Measurements from ENCODE around the gene MRPL52.

The MRPL52 gene

DNA sequence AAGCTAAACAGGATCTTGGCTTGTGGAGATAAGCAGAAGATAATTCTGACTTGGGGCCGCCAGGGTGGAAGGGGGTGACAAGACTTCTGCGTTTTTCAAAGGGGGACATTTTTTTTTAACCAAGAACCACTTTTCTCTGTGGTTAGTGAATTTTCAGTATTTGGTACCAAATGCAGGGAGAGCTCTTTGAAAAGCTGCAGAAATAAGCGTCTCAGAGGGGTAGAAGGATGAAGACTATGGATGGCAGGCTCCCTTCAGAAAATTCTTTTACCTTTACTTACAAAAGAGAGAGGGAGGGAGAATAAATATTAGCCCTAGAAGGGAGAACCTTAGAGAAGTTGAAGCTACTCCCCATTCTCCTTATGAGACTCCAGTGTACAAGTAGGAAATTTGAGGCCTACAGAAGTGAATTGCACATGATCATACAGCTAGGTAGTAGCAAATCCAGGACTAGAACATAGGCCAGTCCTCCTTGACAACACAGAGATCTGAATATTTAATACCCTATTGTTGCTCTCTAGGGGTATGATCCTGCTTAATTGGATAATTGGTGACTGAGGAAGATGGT, 840 bp downstream of the MRPL52 start:
- Histone ChIP-seq H3K36me3 (peaks cover 18% of the 10 kb centered on the region), H3K27me3 (peaks cover 3% of the 10 kb centered on the region), H3K27ac (peak overlapping the region; percentile 87), H3K9me3 (no peaks in the 10 kb centered on the region), H3K4me3 (ENCODE audit: low read depth in 1 of 2, low read length in 1 of 2) (peak overlapping the region; percentile 75 to 81), H3K4me1 (ENCODE audit: control insufficient read depth in 1 of 2, insufficient read depth in 1 of 2, low read depth in 1 of 2, low read length in 1 of 2) (peaks cover 12 to 15% of the 10 kb centered on the region in 2 experiments)
- TF ChIP-seq, protein P1, sequence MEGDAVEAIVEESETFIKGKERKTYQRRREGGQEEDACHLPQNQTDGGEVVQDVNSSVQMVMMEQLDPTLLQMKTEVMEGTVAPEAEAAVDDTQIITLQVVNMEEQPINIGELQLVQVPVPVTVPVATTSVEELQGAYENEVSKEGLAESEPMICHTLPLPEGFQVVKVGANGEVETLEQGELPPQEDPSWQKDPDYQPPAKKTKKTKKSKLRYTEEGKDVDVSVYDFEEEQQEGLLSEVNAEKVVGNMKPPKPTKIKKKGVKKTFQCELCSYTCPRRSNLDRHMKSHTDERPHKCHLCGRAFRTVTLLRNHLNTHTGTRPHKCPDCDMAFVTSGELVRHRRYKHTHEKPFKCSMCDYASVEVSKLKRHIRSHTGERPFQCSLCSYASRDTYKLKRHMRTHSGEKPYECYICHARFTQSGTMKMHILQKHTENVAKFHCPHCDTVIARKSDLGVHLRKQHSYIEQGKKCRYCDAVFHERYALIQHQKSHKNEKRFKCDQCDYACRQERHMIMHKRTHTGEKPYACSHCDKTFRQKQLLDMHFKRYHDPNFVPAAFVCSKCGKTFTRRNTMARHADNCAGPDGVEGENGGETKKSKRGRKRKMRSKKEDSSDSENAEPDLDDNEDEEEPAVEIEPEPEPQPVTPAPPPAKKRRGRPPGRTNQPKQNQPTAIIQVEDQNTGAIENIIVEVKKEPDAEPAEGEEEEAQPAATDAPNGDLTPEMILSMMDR (IDR thresholded peaks at IDR 0.05) = no peak

DNA sequence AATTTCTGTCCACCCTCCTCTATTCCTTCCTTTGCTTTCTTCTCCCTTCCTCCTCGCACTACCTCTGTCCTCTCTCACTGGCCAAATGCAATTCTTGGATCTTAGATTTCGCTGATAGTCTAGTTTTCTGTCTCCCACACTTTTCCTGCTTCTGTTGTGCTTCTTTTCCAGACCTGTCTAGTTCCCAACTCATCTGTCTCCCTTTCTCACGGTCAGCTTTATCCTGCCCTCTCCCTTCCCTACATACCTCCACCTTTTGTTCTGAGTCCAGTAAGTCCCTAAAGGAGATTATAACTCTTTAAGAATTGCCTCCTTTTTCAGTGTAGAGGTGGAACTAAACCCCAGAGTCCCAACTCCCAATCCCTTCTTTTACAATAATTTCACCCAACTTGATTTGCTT, 5.8 kb downstream of the MRPL52 start:
- Histone ChIP-seq H3K27me3 (peaks cover 44% of the 10 kb centered on the region), H3K27ac (no peak overlapping the region), H3K4me1 (ENCODE audit: control insufficient read depth in 1 of 2, insufficient read depth in 1 of 2, low read depth in 1 of 2, low read length in 1 of 2) (peaks cover 15 to 18% of the 10 kb centered on the region in 2 experiments), H3K9me3 (no peaks in the 10 kb centered on the region), H3K4me3 (ENCODE audit: low read depth in 1 of 2, low read length in 1 of 2) (no peak overlapping the region), H3K36me3 (peaks cover 18% of the 10 kb centered on the region)
- TF ChIP-seq, protein P1 (IDR thresholded peaks at IDR 0.05) = no peak

DNA sequence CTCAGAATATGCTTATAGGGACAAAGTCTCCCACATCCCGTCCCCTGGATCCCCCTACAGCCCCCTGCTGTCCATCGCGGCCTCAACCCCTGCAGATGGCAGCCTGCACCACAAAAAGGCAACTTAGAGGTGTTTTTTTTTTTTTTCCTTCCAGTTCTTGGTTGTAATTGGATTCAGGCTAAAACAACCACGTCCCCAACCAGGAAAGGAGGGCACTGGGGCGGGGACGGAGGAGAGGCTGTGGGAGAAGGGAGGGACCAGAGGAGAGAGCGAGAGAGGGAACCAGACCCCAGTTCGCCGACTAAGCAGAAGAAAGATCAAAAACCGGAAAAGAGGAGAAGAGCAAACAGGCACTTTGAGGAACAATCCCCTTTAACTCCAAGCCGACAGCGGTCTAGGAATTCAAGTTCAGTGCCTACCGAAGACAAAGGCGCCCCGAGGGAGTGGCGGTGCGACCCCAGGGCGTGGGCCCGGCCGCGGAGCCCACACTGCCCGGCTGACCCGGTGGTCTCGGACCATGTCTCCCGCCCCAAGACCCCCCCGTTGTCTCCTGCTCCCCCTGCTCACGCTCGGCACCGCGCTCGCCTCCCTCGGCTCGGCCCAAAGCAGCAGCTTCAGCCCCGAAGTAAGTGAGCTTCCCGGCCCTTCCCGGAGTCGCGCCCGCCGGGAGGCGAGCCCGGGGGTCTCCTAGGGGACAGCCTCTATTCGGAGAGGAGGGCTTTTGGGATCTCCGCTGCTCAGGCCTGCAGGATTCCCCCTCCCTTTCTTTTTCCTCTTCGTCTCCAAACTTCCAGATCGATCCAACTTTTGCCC, 6.8 kb downstream of the MRPL52 start, which contains the start of gene MMP14:
Gene MMP14, plus strand, starts transcription at position 285 of the 813 bp plus-strand sequence. Its CDS starts 233 bp downstream, at position 518.
- Histone ChIP-seq H3K27ac (no peak within 1 kb of the TSS), H3K27me3 (peaks cover 44% of the 10 kb centered on the region), H3K9me3 (no peaks in the 10 kb centered on the region), H3K36me3 (peaks cover 18% of the 10 kb centered on the region), H3K4me3 (ENCODE audit: low read depth in 1 of 2, low read length in 1 of 2) (peak within 1 kb of the TSS; percentile 52 to 56), H3K4me1 (ENCODE audit: control insufficient read depth in 1 of 2, insufficient read depth in 1 of 2, low read depth in 1 of 2, low read length in 1 of 2) (peaks cover 15% of the 10 kb centered on the region in 2 experiments)
- TF ChIP-seq, protein P1 (IDR thresholded peaks at IDR 0.05) = no peak

DNA sequence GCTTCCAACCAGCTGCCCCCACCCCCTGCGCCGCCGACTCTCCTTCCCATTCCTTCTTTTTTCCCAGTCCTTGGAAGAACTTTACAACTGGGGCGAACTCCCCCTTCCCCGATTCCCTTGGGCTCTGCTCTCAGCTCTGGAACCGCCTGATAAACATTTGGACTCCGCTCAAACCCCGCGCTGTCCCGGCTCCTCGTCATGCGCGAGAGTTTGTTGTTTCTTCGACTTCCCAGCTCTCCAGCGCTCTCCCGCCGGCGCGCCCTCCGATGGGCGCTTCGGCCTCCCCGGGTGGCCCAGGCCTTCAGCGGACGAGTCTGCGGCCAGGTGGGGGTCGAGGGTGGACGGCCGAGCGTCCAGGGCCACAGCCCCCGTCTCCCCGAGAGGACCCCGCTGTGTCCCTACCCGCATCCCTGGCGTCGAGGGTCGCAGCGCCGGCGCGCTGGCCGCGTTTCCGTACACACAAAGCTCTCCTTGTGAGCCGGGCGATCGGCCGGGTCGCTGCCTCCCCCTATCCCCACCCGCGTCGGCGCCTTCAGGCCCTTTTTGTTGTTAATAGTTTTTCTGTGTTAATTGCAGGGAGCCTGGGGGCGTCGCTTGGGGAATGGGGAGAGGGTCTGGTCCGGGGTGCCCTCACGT, 7.5 kb downstream of the MRPL52 start:
- H3K27me3 ChIP-seq = peaks cover 44% of the 10 kb centered on the region
- peaks cover 18% of the 10 kb centered on the region for H3K36me3 ChIP-seq
- TF ChIP-seq, protein P1 (IDR thresholded peaks at IDR 0.05) = no peak
- peak overlapping the region; percentile 52 to 56 for H3K4me3 ChIP-seq (ENCODE audit: low read depth in 1 of 2, low read length in 1 of 2)
- no peaks in the 10 kb centered on the region for H3K9me3 ChIP-seq
- peaks cover 15% of the 10 kb centered on the region in 2 experiments for H3K4me1 ChIP-seq (ENCODE audit: control insufficient read depth in 1 of 2, insufficient read depth in 1 of 2, low read depth in 1 of 2, low read length in 1 of 2)
- no peak overlapping the region for H3K27ac ChIP-seq

DNA sequence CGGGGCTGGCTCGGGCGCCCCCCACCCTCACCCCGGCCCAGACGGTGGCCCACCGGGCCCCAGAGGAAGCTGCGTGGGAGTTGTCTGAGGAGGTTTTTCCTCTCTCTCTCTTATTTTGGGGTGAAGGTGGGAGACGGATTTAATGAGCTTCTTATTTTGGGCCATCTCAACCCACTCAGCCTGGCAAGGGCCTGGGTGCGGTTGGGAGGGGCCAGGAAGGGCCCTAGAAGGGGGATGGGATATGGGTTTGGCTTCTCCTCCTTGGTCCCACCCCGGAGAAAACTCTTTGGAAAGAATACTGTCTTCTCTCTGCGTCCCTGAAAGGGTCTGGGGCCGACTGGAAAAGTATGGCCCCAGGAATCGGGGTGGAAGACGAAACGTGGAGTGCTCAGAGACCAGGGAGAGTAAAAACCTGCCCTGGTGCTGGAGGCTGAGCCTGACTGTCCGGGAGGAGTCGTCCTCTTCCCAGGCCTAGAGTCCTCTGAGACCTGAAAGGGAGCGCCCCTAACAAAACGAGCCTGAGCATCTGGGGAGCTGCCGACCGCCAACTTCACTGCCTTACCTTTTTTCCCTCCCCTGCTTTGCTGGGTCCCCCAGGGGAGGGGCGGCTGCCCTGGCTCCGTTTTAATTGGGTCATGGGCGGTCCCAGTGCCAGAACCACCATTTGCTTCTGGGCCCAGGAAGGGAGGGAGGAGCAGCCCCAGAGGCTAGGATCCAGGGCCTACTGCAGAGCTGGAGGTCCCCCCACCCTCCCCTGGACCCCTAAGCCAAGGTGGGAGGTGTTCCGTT, 8.3 kb downstream of the MRPL52 start:
- H3K36me3 ChIP-seq = peaks cover 18% of the 10 kb centered on the region
- H3K27me3 ChIP-seq = peaks cover 44% of the 10 kb centered on the region
- H3K4me1 ChIP-seq (ENCODE audit: control insufficient read depth in 1 of 2, insufficient read depth in 1 of 2, low read depth in 1 of 2, low read length in 1 of 2) = peaks cover 15% of the 10 kb centered on the region in 2 experiments
- no peak overlapping the region for H3K27ac ChIP-seq
- H3K4me3 ChIP-seq (ENCODE audit: low read depth in 1 of 2, low read length in 1 of 2) = no peak overlapping the region
- no peaks in the 10 kb centered on the region for H3K9me3 ChIP-seq
- TF ChIP-seq, protein P1 (IDR thresholded peaks at IDR 0.05) = no peak
